Stomach (tissue), 9 donors: ENCODE results near the gene ELAVL1. TPM values are rescaled to one million over a fixed set of nuclear protein-coding genes. Genes with fewer than 3 reads are reported as not detected.

Source experiments
- DNase-seq, 2 donors: peaks; one replicate each; pipeline versions ENCODE4 v3.0.0 to v3.0.0-alpha.2; 2013 to 2019
- H3K27ac ChIP-seq, 5 donors: fragments of 200-600 bp in 4 of 5; sonication (generic) in 4 of 5; one replicate each; pipeline ENCODE4 v1.5.1; 2013 to 2019; ENCODE audit warnings: mild to moderate bottlenecking in 1 of 5, moderate library complexity in 1 of 5
- H3K27me3 ChIP-seq, 3 donors: fragments of 200-600 bp; sonication (generic); one replicate each; pipeline ENCODE4 v1.5.1; 2017 to 2019; ENCODE audit warnings: mixed run types in 1 of 3
- H3K36me3 ChIP-seq, 4 donors: fragments of 200-600 bp; sonication (generic); 1 replicate in 3 of 4; 2 replicates in 1 of 4; pipeline ENCODE4 v1.5.1; 2016 to 2019
- H3K4me1 ChIP-seq, 4 donors: fragments of 200-600 bp; sonication (generic); one replicate each; pipeline ENCODE4 v1.5.1; 2016 to 2019
- H3K4me3 ChIP-seq, 4 donors: fragments of 200-600 bp; sonication (generic) in 3 of 4; one replicate each; pipeline ENCODE4 v1.5.1; 2016 to 2019; ENCODE audit warnings: mild to moderate bottlenecking in 1 of 4
- H3K9me3 ChIP-seq, 4 donors: fragments of 200-600 bp; sonication (generic); one replicate each; pipeline ENCODE4 v1.5.1; 2016 to 2019
- EP300 ChIP-seq: sonication (generic); formaldehyde crosslinking; IDR thresholded peaks from one replicate; pipeline ENCODE4 v1.6.1; 2017; ENCODE audit warnings: antibody characterized with exemption
- POLR2A ChIP-seq, 4 donors: fragments of 450-650 bp; IDR thresholded peaks; one replicate each; pipeline ENCODE4 v1.6.1; 2016; ENCODE audit warnings: antibody characterized with exemption in 4 of 4, control low read depth in 2 of 4, mild to moderate bottlenecking in 1 of 4, moderate library complexity in 1 of 4
- POLR2AphosphoS5 ChIP-seq, 3 donors: sonication (generic); formaldehyde crosslinking; IDR thresholded peaks; one replicate each; pipeline ENCODE4 v1.6.1; 2016; ENCODE audit warnings: antibody characterized with exemption in 3 of 3
- WGBS, 5 donors: extraction: QIAGEN DNeasy Blood & Tissue Kit in 3 of 5; methylation state at CpG; one replicate each; pipeline versions ENCODE4 v1.1.5 to v1.1.7; 2013 to 2018; 5-methylcytosine and 5-hydroxymethylcytosine counted together
- intact Hi-C: fragments of 100-400 bp; cut with DNase I; formaldehyde crosslinking; loops from one replicate; pipeline ENCODE4 v1.15.1; 2023; ENCODE audit warnings: low total_unique reads
- polyA plus RNA-seq, 3 donors: library from polyadenylated mRNA; stranded (reverse); fragments of 200-250 nt; gene quantifications; one replicate each; pipeline ENCODE4 v1.2.3, GENCODE V29; 2013
- total RNA-seq, 5 donors: library from RNA; depleted of rRNA; stranded (reverse); fragments of >200 nt; gene quantifications; one replicate each; pipeline versions ENCODE4 v1.1.0 to v1.2.3, GENCODE V29; 2014 to 2016
- TF ChIP-seq, protein P1 (sequence below), 7 experiments: fragments of 450-650 bp in 4 of 7; fragments of 200-600 bp in 3 of 7; sonication (generic) in 3 of 7; IDR thresholded peaks; one replicate each; pipeline ENCODE4 v1.5.1; 2016 to 2019; ENCODE audit warnings: antibody characterized with exemption in 7 of 7, control low read depth in 2 of 7, mild to moderate bottlenecking in 1 of 7
- donor health status: healthy with polysubstance abuse.
- donor health status: Bipolar disorder and iron deficiency.
- donor health status: healthy.

Gene ELAVL1
- total and polyA plus RNA-seq, 8 donors: 11.2 to 50.2 (median 19.3) TPM

DNA sequence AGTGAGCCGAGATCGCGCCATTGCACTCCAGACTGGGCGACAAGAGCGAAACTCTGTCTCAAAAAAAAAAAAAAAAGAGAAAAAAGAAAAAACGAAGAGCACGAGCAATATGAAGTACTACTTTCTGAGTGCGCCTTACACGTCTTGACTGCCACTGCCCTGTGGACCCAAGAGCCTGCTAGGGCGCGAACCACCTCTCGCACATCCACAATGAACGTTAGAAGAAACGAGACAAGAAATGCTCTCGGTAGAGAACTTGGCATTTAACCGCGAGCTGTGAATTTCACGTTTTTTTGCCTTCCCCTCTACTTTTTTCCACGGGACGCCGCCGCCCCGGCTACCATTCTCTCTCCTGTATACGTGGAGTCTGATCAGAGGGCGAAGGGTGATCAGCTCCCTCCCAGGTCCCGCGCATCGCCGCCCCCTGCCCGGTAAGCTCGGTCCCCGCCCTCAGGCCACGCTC lies 62.4 kb downstream of the ELAVL1 start:
- no peak for TF ChIP-seq POLR2AphosphoS5 (IDR thresholded peaks at IDR 0.05)
- H3K4me1 ChIP-seq: peaks cover 15 to 45% (median 35%) of the 10 kb centered on the region in 4 donors
- no peaks in the 10 kb centered on the region for H3K9me3 ChIP-seq
- 2 to 4% (median 3%) methylated on average over 30 to 33 of the region's 33 CpGs for WGBS, 5 donors
- no peaks in the 10 kb centered on the region for H3K27me3 ChIP-seq
- no peak for DNase-seq
- H3K27ac ChIP-seq: peak overlapping the region; percentile 95 to 100 (median 99)
- peaks cover 13 to 34% (median 32%) of the 10 kb centered on the region in 4 donors for H3K36me3 ChIP-seq
- peak overlapping the region; percentile 70 to 94 (median 81) for H3K4me3 ChIP-seq
- intact Hi-C loops: no loop called here

DNA sequence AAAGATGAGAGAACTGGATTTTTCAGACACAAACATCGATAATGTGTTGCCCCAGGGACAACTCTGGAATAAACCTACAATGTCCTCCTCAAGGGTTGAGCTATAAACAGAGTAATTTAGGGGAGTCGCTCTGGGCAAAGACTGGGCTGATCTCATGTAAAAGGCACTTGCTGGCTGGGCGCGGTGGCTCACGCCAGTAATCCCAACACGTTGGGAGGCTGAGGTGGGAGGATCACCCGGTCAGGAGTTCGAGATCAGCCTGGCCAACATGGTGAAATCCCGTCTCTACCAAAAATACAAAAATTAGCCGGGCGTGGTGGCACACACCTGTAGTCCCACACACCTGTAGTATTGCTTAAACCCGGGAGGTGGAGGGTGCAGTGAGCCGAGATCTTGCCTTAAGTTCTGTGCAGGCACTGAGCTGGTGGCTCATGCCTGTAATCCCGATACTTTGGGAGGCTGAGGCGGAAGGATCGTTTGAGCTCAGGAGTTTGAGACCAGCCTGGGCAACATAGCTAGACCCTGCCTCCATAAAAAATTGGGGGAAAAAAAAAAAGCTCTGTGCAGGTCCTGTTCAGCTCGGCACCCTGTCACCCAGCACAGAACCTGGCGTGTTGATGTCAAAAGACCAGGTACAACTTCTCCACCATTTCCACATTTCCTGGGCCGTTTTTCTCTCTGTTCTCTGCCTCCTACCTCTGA lies 63.4 kb downstream of the ELAVL1 start:
- no peak for DNase-seq
- Histone ChIP-seq H3K36me3 (peaks cover 23 to 44% (median 42%) of the 10 kb centered on the region in 4 donors), H3K9me3 (no peaks in the 10 kb centered on the region), H3K27ac (peak overlapping the region in 1 of 5 donors; percentile 99), H3K4me1 (peaks cover 15 to 45% (median 35%) of the 10 kb centered on the region in 4 donors), H3K4me3 (peak overlapping the region; percentile 70 to 94 (median 81)), H3K27me3 (no peaks in the 10 kb centered on the region)
- WGBS, 5 donors: 85 to 91% (median 88%) methylated on average over 14 to 19 of the region's 19 CpGs
- TF ChIP-seq, protein P1, sequence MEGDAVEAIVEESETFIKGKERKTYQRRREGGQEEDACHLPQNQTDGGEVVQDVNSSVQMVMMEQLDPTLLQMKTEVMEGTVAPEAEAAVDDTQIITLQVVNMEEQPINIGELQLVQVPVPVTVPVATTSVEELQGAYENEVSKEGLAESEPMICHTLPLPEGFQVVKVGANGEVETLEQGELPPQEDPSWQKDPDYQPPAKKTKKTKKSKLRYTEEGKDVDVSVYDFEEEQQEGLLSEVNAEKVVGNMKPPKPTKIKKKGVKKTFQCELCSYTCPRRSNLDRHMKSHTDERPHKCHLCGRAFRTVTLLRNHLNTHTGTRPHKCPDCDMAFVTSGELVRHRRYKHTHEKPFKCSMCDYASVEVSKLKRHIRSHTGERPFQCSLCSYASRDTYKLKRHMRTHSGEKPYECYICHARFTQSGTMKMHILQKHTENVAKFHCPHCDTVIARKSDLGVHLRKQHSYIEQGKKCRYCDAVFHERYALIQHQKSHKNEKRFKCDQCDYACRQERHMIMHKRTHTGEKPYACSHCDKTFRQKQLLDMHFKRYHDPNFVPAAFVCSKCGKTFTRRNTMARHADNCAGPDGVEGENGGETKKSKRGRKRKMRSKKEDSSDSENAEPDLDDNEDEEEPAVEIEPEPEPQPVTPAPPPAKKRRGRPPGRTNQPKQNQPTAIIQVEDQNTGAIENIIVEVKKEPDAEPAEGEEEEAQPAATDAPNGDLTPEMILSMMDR (IDR thresholded peaks at IDR 0.05): no peak
- TF ChIP-seq POLR2AphosphoS5 (IDR thresholded peaks at IDR 0.05): no peak
- TF ChIP-seq POLR2A (IDR thresholded peaks at IDR 0.05): no peak
- no peak for TF ChIP-seq EP300
- intact Hi-C loops: no loop called here

DNA sequence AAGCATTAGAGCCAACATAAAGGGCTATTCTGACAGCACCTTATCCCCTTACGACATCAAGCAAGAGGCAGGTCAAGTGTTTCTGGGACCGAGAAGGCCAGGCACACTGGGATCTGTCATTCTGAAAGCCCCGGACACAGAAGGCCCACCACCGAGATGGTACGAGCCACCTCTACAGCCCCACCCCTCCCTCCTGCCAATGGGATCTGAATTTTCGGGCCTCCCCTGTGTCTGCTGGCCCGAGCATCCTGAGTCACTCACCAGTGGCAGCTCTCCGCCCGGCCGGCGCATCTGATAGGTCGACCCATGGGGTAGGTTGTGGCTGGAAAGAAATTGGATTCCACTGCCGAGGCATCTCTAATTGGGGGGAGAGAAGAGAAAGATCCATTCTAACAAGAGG lies 64.6 kb downstream of the ELAVL1 start:
- no peaks in the 10 kb centered on the region for H3K27me3 ChIP-seq
- intact Hi-C loops: no loop called here
- H3K9me3 ChIP-seq: no peaks in the 10 kb centered on the region
- DNase-seq: no peak
- no peak for TF ChIP-seq POLR2A (IDR thresholded peaks at IDR 0.05)
- TF ChIP-seq, protein P1 (IDR thresholded peaks at IDR 0.05): no peak
- no peak for TF ChIP-seq EP300
- TF ChIP-seq POLR2AphosphoS5 (IDR thresholded peaks at IDR 0.05): no peak
- H3K4me1 ChIP-seq: peaks cover 15 to 45% (median 35%) of the 10 kb centered on the region in 4 donors
- peaks cover 34 to 56% (median 54%) of the 10 kb centered on the region in 4 donors for H3K36me3 ChIP-seq
- no peak overlapping the region for H3K4me3 ChIP-seq
- WGBS, 5 donors: 90 to 93% (median 93%) methylated on average over 13 of the region's 13 CpGs
- H3K27ac ChIP-seq: no peak overlapping the region

DNA sequence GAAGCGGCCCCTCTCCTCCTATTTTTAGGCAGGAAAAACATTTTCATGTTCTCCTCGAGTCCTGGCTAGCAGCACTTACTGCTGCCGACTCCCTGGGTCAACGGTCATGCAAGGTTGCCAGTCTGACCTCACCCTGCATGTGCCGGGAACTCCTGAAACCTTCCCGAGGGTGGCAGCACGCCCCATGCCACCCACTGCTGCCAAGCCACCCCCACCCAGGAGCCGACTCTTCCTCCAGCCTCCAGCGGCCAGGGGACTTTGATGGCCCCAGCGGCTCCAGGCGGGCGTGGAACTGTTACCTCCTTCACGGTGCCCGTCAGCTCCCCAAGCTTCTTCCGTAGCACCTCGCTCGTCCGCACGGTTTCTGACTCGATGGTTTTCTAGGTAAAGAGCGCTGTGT lies 70.7 kb downstream of the ELAVL1 start:
- H3K4me3 ChIP-seq: no peak overlapping the region
- DNase-seq: no peak
- TF ChIP-seq EP300: no peak
- no peak for TF ChIP-seq POLR2AphosphoS5 (IDR thresholded peaks at IDR 0.05)
- no peak for TF ChIP-seq POLR2A (IDR thresholded peaks at IDR 0.05)
- TF ChIP-seq, protein P1 (IDR thresholded peaks at IDR 0.05): no peak
- no peak overlapping the region for H3K27ac ChIP-seq
- peaks cover 80 to 100% (median 100%) of the 10 kb centered on the region in 4 donors for H3K36me3 ChIP-seq
- H3K4me1 ChIP-seq: peaks cover 0 to 32% (median 11%) of the 10 kb centered on the region in 4 donors
- no peaks in the 10 kb centered on the region for H3K9me3 ChIP-seq
- no peaks in the 10 kb centered on the region for H3K27me3 ChIP-seq
- intact Hi-C loops: no loop called here
- 89 to 91% (median 90%) methylated on average over 21 of the region's 21 CpGs for WGBS, 5 donors
